Testis (tissue), 3 donors: ENCODE measurements around the gene NCK2. TPM values are rescaled to one million over a fixed set of nuclear protein-coding genes. Genes with fewer than 3 reads are reported as not detected.
A peak's percentile ranks its signal among the peaks of the same experiment; 100 is the strongest.

ENCODE experiments used
- DNase-seq: peaks from one replicate; pipeline ENCODE4 v3.0.0-alpha.2; 2019
- H3K27ac ChIP-seq, 2 donors: fragments of 200-600 bp; sonication (generic); one replicate each; pipeline ENCODE4 v1.5.1; 2019
- H3K27me3 ChIP-seq: fragments of 200-600 bp; sonication (generic); one replicate; pipeline ENCODE4 v1.5.1; 2019
- H3K36me3 ChIP-seq: fragments of 200-600 bp; sonication (generic); one replicate; pipeline ENCODE4 v1.5.1; 2017; ENCODE audit warnings: low read depth; ENCODE audit errors: missing control alignments
- H3K4me1 ChIP-seq: fragments of 200-600 bp; sonication (generic); one replicate; pipeline ENCODE4 v1.5.1; 2019
- H3K4me3 ChIP-seq, 2 donors: fragments of 200-600 bp; sonication (generic); one replicate each; pipeline ENCODE4 v1.5.1; 2017 to 2019
- H3K9me3 ChIP-seq: fragments of 200-600 bp; sonication (generic); one replicate; pipeline ENCODE4 v1.5.1; 2017
- CTCF ChIP-seq, 3 experiments: fragments of 450-650 bp in 2 of 3; fragments of 200-600 bp in 1 of 3; sonication (generic) in 1 of 3; IDR thresholded peaks; one replicate each; pipeline ENCODE4 v1.5.1; 2016 to 2019; ENCODE audit warnings: antibody characterized with exemption in 3 of 3, mild to moderate bottlenecking in 2 of 3, moderate library complexity in 1 of 3
- POLR2A ChIP-seq: fragments of 450-650 bp; IDR thresholded peaks from one replicate; pipeline ENCODE4 v1.6.1; 2017; ENCODE audit warnings: antibody characterized with exemption, mild to moderate bottlenecking, moderate library complexity
- WGBS, 2 donors: methylation state at CpG; one replicate each; pipeline ENCODE4 v1.1.5; 2018; 5-methylcytosine and 5-hydroxymethylcytosine counted together
- intact Hi-C: fragments of 100-400 bp; cut with DNase I; formaldehyde crosslinking; loops from one replicate; pipeline ENCODE4 v1.15.1; 2023; ENCODE audit warnings: low total_unique reads
- polyA plus RNA-seq: library from polyadenylated mRNA; stranded (reverse); fragments of 350-450 nt; fragmentation: Illumina TruSeq; extraction: RNeasy Lipid Tissue Mini Kit (QIAGEN cat#74804); gene quantifications from one replicate; pipeline ENCODE4 v1.2.3, GENCODE V29; 2014; ENCODE audit warnings: low read depth, low replicate concordance; ENCODE audit not compliant: insufficient read depth
- total RNA-seq, 2 donors: library from RNA; depleted of rRNA; stranded (reverse); fragments of >200 nt; gene quantifications; one replicate each; pipeline ENCODE4 v1.2.3, GENCODE V29; 2016

The NCK2 gene
- total and polyA plus RNA-seq, 3 donors from 2014 or later, result 67.7 to 168 (median 105) TPM

DNA sequence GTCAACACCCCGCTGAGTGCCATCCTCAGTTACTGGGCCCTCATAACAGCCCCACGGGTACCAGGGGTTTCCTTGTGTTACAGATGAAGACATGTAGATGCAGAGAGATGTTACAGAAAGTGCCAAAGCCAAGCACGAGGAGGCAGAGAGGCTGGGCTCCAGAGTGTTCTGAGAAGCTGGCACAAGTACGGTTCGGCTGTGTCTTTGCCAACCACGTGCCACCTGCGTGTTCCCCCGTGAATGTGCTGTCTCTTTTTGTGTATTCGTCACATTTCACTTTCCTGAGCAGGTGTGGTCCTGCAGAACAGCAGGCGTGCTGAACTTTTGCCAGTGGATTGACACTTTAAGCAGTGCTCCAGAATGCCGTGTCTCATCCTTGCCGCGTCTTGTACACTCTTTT, 124.6 kb downstream of the NCK2 start:
- DNase-seq, result peak; percentile 42
- 77 to 80% methylated on average over 13 of the region's 13 CpGs for WGBS, 2 donors
- Histone ChIP-seq H3K4me1 (peaks cover 27% of the 10 kb centered on the region), H3K36me3 (no peaks in the 10 kb centered on the region), H3K27me3 (no peaks in the 10 kb centered on the region), H3K4me3 (no peak overlapping the region), H3K27ac (no peak overlapping the region), H3K9me3 (no peaks in the 10 kb centered on the region)
- TF ChIP-seq CTCF (IDR thresholded peaks at IDR 0.05) (no peak), POLR2A (no peak)
- intact Hi-C loops, result no loop called here

GRCh38 chr2:105870062-105870461, 125.3 kb downstream of the NCK2 start:
- TF ChIP-seq CTCF (IDR thresholded peaks at IDR 0.05), result no peak
- no peak for TF ChIP-seq POLR2A
- intact Hi-C loops, result no loop called here
- no peaks in the 10 kb centered on the region for H3K9me3 ChIP-seq
- no peak for DNase-seq
- no peaks in the 10 kb centered on the region for H3K27me3 ChIP-seq
- H3K4me3 ChIP-seq, result no peak overlapping the region
- H3K36me3 ChIP-seq, result no peaks in the 10 kb centered on the region
- WGBS, 2 donors, result 80 to 93% methylated on average over 2 to 4 of the region's 4 CpGs
- H3K27ac ChIP-seq, result no peak overlapping the region
- peaks cover 25% of the 10 kb centered on the region for H3K4me1 ChIP-seq

DNA sequence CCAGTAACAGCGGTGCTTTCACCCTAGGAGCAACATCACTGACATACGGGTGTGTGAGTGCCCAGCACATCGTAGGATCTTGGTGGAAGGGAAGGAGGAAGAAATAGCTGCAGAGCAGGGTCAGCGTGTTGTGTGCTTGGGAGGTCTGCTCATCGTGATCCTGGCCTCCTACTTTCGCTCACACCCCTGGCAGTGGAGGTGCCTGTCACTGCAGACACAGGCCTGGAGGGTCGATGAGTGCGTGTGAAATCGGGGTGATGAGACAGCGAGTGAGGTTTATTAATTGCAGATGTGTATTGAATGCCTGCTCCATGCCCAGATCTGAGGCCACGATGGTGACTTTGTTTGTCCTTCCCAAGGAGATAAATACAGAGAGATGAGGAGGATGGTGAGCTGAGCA, 126.1 kb downstream of the NCK2 start:
- Histone ChIP-seq H3K9me3 (no peaks in the 10 kb centered on the region), H3K4me3 (no peak overlapping the region), H3K4me1 (peaks cover 22% of the 10 kb centered on the region), H3K27ac (no peak overlapping the region), H3K27me3 (no peaks in the 10 kb centered on the region), H3K36me3 (no peaks in the 10 kb centered on the region)
- no peak for TF ChIP-seq POLR2A
- TF ChIP-seq CTCF (IDR thresholded peaks at IDR 0.05), result no peak
- 89 to 95% methylated on average over 11 of the region's 11 CpGs for WGBS, 2 donors
- intact Hi-C loops, result no loop called here
- DNase-seq, result peak; percentile 4

DNA sequence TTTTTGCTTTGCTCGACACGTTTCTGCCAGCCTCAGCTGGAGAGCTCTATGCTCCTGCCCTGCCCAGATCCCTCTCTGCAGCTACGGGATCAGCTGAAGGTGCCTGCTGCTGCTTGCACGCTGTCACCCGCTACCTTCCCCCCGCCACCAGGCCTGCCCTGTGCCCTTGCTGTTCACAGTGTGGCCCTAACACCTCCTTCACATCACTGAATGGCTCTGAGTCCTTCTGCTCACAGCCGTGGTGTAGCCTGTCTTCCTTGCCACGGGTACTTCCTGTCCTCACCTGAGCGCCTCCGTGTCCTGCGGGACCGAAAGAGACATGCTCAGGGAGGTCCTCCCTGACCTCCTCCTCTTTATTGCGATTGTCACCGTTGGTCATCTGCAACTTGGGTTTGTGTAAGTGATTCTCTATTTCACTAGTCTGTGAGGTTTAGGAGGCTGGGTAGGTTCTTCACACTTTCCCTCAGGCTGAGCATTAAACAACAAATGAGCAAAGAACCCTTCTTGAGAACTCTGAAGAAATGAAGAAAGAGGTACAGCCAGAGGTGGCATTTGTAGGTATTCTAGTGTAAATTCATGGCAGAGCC, 127.5 kb downstream of the NCK2 start:
- TF ChIP-seq POLR2A (no peak), CTCF (IDR thresholded peaks at IDR 0.05) (no peak)
- H3K36me3 ChIP-seq, result no peaks in the 10 kb centered on the region
- peaks cover 18% of the 10 kb centered on the region for H3K4me1 ChIP-seq
- no peaks in the 10 kb centered on the region for H3K9me3 ChIP-seq
- no peak overlapping the region for H3K4me3 ChIP-seq
- 89 to 90% methylated on average over 14 of the region's 14 CpGs for WGBS, 2 donors
- intact Hi-C loops, result no loop called here
- peak; percentile 11 for DNase-seq
- no peaks in the 10 kb centered on the region for H3K27me3 ChIP-seq
- H3K27ac ChIP-seq, result no peak overlapping the region

GRCh38 chr2:105872830-105873229, 128.1 kb downstream of the NCK2 start:
- Histone ChIP-seq H3K4me3 (no peak overlapping the region), H3K36me3 (no peaks in the 10 kb centered on the region), H3K27ac (no peak overlapping the region), H3K4me1 (peaks cover 13% of the 10 kb centered on the region), H3K27me3 (no peaks in the 10 kb centered on the region), H3K9me3 (no peaks in the 10 kb centered on the region)
- WGBS, 2 donors, result 83 to 91% methylated on average over 7 of the region's 7 CpGs
- intact Hi-C loops, result no loop called here
- no peak for TF ChIP-seq POLR2A
- TF ChIP-seq CTCF (IDR thresholded peaks at IDR 0.05), result no peak
- peak; percentile 5 for DNase-seq
